HCT116 (cell line): ENCODE measurements around the gene VTN. TPM values are rescaled to one million over a fixed set of nuclear protein-coding genes. Genes with fewer than 3 reads are reported as not detected.

ENCODE experiments used
- ATAC-seq: fragments of 200-7000 bp; cut with Tn5 transposase; 2 replicates; pipeline ENCODE4 v1.9.1; 2020; ENCODE audit warnings: mild to moderate bottlenecking, moderate library complexity
- BruUV-seq: library from RNA; stranded (reverse); fragments of 400-500 nt; replicated peaks from 2 replicates; lab custom pipeline; 2021; lab: Mats Ljungman, UMichigan
- CTCF ChIA-PET: fragments of 300-600 bp; sonication (Branson Sonifier 250); formaldehyde crosslinking; loops from one replicate; lab custom pipeline; 2021; ENCODE audit warnings: antibody characterized with exemption; lab: Charles Lee
- POLR2A ChIA-PET: fragments of 300-600, 350-600 bp; sonication (Branson Sonifier 250); formaldehyde crosslinking; loops from one replicate; lab custom pipeline; 2021; ENCODE audit warnings: antibody characterized with exemption; lab: Charles Lee
- RAD21 ChIA-PET, 2 experiments: fragments of 300-600 bp; sonication (Branson Sonifier 250); formaldehyde crosslinking; loops; one replicate each; lab custom pipeline; 2023; ENCODE audit warnings: low total read pairs in 2 of 2; ENCODE audit not compliant: uncharacterized antibody in 2 of 2, unreplicated experiment in 2 of 2, low non-redundant PET in 1 of 2; lab: Charles Lee
- DNase-seq: peaks from one replicate; pipeline ENCODE4 v3.0.0-alpha.2; 2010; ENCODE audit warnings: low read depth, low spot score
- H2AFZ ChIP-seq: fragments of 200-600 bp; shearing (Covaris generic), sonication (generic); 2 replicates; pipeline ENCODE4 v1.6.1; 2017; ENCODE audit warnings: low read depth, mixed run types, mixed read lengths, antibody characterized with exemption, low read length; ENCODE audit not compliant: poor library complexity, severe bottlenecking
- H3K27ac ChIP-seq: 2 replicates; pipeline ENCODE4 v1.5.1; 2012; ENCODE audit warnings: low read depth, low read length
- H3K27me3 ChIP-seq: fragments of 200-600 bp; sonication (generic); 2 replicates; pipeline ENCODE4 v1.6.1; 2016; ENCODE audit warnings: mixed run types, low read length, mixed read lengths; ENCODE audit not compliant: insufficient read depth
- H3K36me3 ChIP-seq, 2 experiments: fragments of 200-500 bp in 1 of 2; fragments of 200-600 bp in 1 of 2; sonication (Bioruptor generic) in 1 of 2; sonication (generic) in 1 of 2; 2 replicates each; pipeline versions ENCODE4 v1.5.1 to v1.6.1; 2014 to 2016; ENCODE audit warnings: low read length in 2 of 2, inconsistent platforms in 1 of 2, mixed read lengths in 1 of 2, mixed run types in 1 of 2; ENCODE audit not compliant: insufficient read depth in 2 of 2, control insufficient read depth in 1 of 2
- H3K4me1 ChIP-seq, 2 experiments: fragments of 200-600 bp in 1 of 2; sonication (generic) in 1 of 2; 2 replicates each; pipeline versions ENCODE4 v1.5.1 to v1.6.1; 2012 to 2017; ENCODE audit warnings: low read length in 2 of 2, inconsistent platforms in 1 of 2, mild to moderate bottlenecking in 1 of 2, mixed read lengths in 1 of 2, mixed run types in 1 of 2, moderate library complexity in 1 of 2; ENCODE audit not compliant: insufficient read depth in 2 of 2, control insufficient read depth in 1 of 2
- H3K4me2 ChIP-seq: fragments of 200-600 bp; sonication (generic); 2 replicates; pipeline ENCODE4 v1.6.1; 2017; ENCODE audit warnings: mixed run types, low read length, mixed read lengths
- H3K4me3 ChIP-seq, 2 experiments: fragments of 200-600 bp in 1 of 2; sonication (generic) in 1 of 2; replicated peaks in 1 of 2; 2 replicates each; pipeline ENCODE4 v1.5.1; 2011 to 2016; ENCODE audit warnings: low read length in 2 of 2, control low read depth in 1 of 2, low read depth in 1 of 2, mild to moderate bottlenecking in 1 of 2, mixed read lengths in 1 of 2, mixed run types in 1 of 2
- H3K79me2 ChIP-seq: fragments of 200-600 bp; sonication (generic); 2 replicates; pipeline ENCODE4 v1.6.1; 2017; ENCODE audit warnings: mild to moderate bottlenecking, mixed run types, low read length, moderate library complexity, mixed read lengths; ENCODE audit not compliant: insufficient read depth
- H3K9ac ChIP-seq: fragments of 200-600 bp; sonication (generic); 2 replicates; pipeline ENCODE4 v1.6.1; 2016; ENCODE audit warnings: low read length, mixed read lengths
- H3K9me2 ChIP-seq: fragments of 200-600 bp; sonication (generic), shearing (Covaris generic); 2 replicates; pipeline ENCODE4 v1.6.1; 2017; ENCODE audit warnings: mixed run types, mild to moderate bottlenecking, moderate library complexity; ENCODE audit not compliant: insufficient read depth
- H3K9me3 ChIP-seq, 2 experiments: fragments of 200-500 bp in 1 of 2; fragments of 200-600 bp in 1 of 2; sonication (Bioruptor generic) in 1 of 2; sonication (generic) in 1 of 2; 2 replicates each; pipeline ENCODE4 v1.6.1; 2014 to 2017; ENCODE audit warnings: low read length in 2 of 2, mixed read lengths in 2 of 2, inconsistent platforms in 1 of 2, low read depth in 1 of 2, mild to moderate bottlenecking in 1 of 2, mixed run types in 1 of 2, moderate library complexity in 1 of 2; ENCODE audit not compliant: control insufficient read depth in 1 of 2, insufficient read depth in 1 of 2
- H4K20me1 ChIP-seq: fragments of 200-600 bp; sonication (generic), shearing (Covaris generic); 2 replicates; pipeline ENCODE4 v1.6.1; 2017; ENCODE audit warnings: mixed run types, mild to moderate bottlenecking, moderate library complexity; ENCODE audit not compliant: insufficient read depth
- CEBPB ChIP-seq: IDR thresholded peaks from 2 replicates; pipeline ENCODE4 v1.6.1; 2012; ENCODE audit warnings: low read depth
- CTCF ChIP-seq, 3 experiments: fragments of 200-600 bp in 1 of 3; sonication (generic) in 1 of 3; IDR thresholded peaks in 2 of 3; conservative IDR thresholded peaks in 1 of 3; 2 replicates each; pipeline ENCODE4 v1.5.1; 2012 to 2017; ENCODE audit warnings: low read depth in 2 of 3, low read length in 2 of 3, antibody characterized with exemption in 1 of 3, borderline replicate concordance in 1 of 3, control low read depth in 1 of 3, mild to moderate bottlenecking in 1 of 3, mixed read lengths in 1 of 3, mixed run types in 1 of 3, moderate library complexity in 1 of 3; ENCODE audit not compliant: insufficient read depth in 1 of 3
- EGR1 ChIP-seq: IDR thresholded peaks from 2 replicates; pipeline ENCODE4 v1.6.1; 2012; ENCODE audit warnings: low read depth
- EZH2 ChIP-seq: fragments of 200-600 bp; sonication (generic); IDR thresholded peaks from 2 replicates; pipeline ENCODE4 v1.6.1; 2017; ENCODE audit warnings: antibody characterized with exemption, mixed run types
- EZH2phosphoT487 ChIP-seq: fragments of 200-600 bp; IDR thresholded peaks from 2 replicates; pipeline ENCODE4 v1.6.1; 2018; ENCODE audit warnings: antibody characterized with exemption, borderline replicate concordance
- FOSL1 ChIP-seq: IDR thresholded peaks from 2 replicates; pipeline ENCODE4 v1.6.1; 2012; ENCODE audit warnings: low read depth
- RAD21 ChIP-seq: IDR thresholded peaks from 2 replicates; pipeline ENCODE4 v1.6.1; 2012; ENCODE audit warnings: low read depth, mild to moderate bottlenecking
- REST ChIP-seq: IDR thresholded peaks from 2 replicates; pipeline ENCODE4 v1.6.1; 2012; ENCODE audit warnings: low read depth
- SIN3A ChIP-seq: IDR thresholded peaks from 2 replicates; pipeline ENCODE4 v1.6.1; 2012; ENCODE audit warnings: low read depth
- SP1 ChIP-seq: IDR thresholded peaks from 2 replicates; pipeline ENCODE4 v1.6.1; 2012; ENCODE audit warnings: low read depth
- TCF7L2 ChIP-seq: IDR thresholded peaks from 2 replicates; pipeline ENCODE4 v1.7.0; 2011; ENCODE audit warnings: borderline replicate concordance, inconsistent platforms; ENCODE audit not compliant: insufficient read depth, insufficient read length; ENCODE audit errors: extremely low read depth
- YY1 ChIP-seq: IDR thresholded peaks from 2 replicates; pipeline ENCODE4 v1.6.1; 2011; ENCODE audit warnings: low read length, low read depth, moderate library complexity, mild to moderate bottlenecking; ENCODE audit not compliant: insufficient replicate concordance; ENCODE audit errors: extremely low read depth
- ZBTB33 ChIP-seq: IDR thresholded peaks from 2 replicates; pipeline ENCODE4 v1.6.1; 2011; ENCODE audit warnings: mild to moderate bottlenecking, low read length, moderate library complexity; ENCODE audit not compliant: insufficient replicate concordance; ENCODE audit errors: extremely low read depth
- ZFX ChIP-seq: fragments of 450-650 bp; IDR thresholded peaks from 2 replicates; pipeline ENCODE4 v1.6.1; 2017
- ZNF274 ChIP-seq: fragments of 200-500 bp; sonication (Bioruptor generic); IDR thresholded peaks from 2 replicates; pipeline ENCODE4 v1.6.1; 2014; ENCODE audit warnings: mild to moderate bottlenecking, low read depth, low read length, inconsistent platforms
- intact Hi-C: fragments of 100-400 bp; cut with micrococcal nuclease; formaldehyde crosslinking; loops from 2 replicates; pipeline ENCODE4 v1.10.0; 2022
- total RNA-seq: library from RNA; stranded (reverse); gene quantifications from one replicate; pipeline ENCODE4 v1.2.1, GENCODE V29; 2021; ENCODE audit not compliant: unreplicated experiment

The VTN gene
- total RNA-seq, 1 experiment from 2014 or later: 1.5 TPM

GRCh38 chr17:28363776-28364650 lies 6.1 kb downstream of the VTN start:
- Histone ChIP-seq H3K9me2 (no peaks in the 10 kb centered on the region), H4K20me1 (no peaks in the 10 kb centered on the region), H3K27ac (no peak overlapping the region), H3K79me2 (peaks cover 3% of the 10 kb centered on the region; the same call in 1 of the 2 replicates), H3K27me3 (no peaks in the 10 kb centered on the region), H2AFZ (no peak overlapping the region), H3K4me1 (peaks cover 0 to under 1% of the 10 kb centered on the region in 2 experiments; a peak in 1 of 4 replicates), H3K36me3 (peaks cover 15 to 18% of the 10 kb centered on the region in 2 experiments; a peak in 3 of 4 replicates), H3K4me3 (no peak overlapping the region), H3K9me3 (no peaks in the 10 kb centered on the region), H3K4me2 (no peak overlapping the region), H3K9ac (no peak overlapping the region)
- ChIA-PET CTCF (no interaction called here), RAD21 (no interaction called here), POLR2A (no interaction called here)
- DNase-seq: no peak
- no TSS peak for BruUV-seq
- TF ChIP-seq ZBTB33 (no peak), RAD21 (no peak), CEBPB (no peak), EZH2phosphoT487 (no peak), REST (no peak), YY1 (no peak), EGR1 (no peak), CTCF (IDR thresholded peaks at IDR 0.05 in 2 of 3, conservative IDR thresholded peaks at IDR 0.05 in 1 of 3; ENCODE audit: borderline replicate concordance in 1 of 3, insufficient read depth in 1 of 3, low read depth in 2 of 3, low read length in 2 of 3) (no peak), ZFX (no peak), TCF7L2 (no peak), SP1 (no peak), SIN3A (no peak), ZNF274 (no peak), FOSL1 (no peak), EZH2 (no peak)
- intact Hi-C loops: no loop called here
- ATAC-seq: no peak
